Osteoblast (primary cell): ENCODE data around the gene TARS1. TPM values are rescaled to one million over a fixed set of nuclear protein-coding genes. Genes with fewer than 3 reads are reported as not detected.

Experiments used
- DNase-seq: peaks from one replicate; pipeline ENCODE4 v3.0.0; 2011; ENCODE audit warnings: low spot score, mixed read lengths; ENCODE audit not compliant: insufficient read length; ENCODE audit errors: missing footprints
- H2AFZ ChIP-seq: 2 replicates; pipeline ENCODE4 v1.6.0; 2011; ENCODE audit warnings: mild to moderate bottlenecking, low read length
- H3K27ac ChIP-seq: 2 replicates; pipeline ENCODE4 v1.5.1; 2011; ENCODE audit warnings: mild to moderate bottlenecking, low read depth, low read length, moderate library complexity
- H3K27me3 ChIP-seq: 2 replicates; pipeline ENCODE4 v1.6.0; 2012; ENCODE audit warnings: mild to moderate bottlenecking, control low read depth, inconsistent platforms, low read length, moderate library complexity; ENCODE audit not compliant: insufficient read depth
- H3K36me3 ChIP-seq: 2 replicates; pipeline ENCODE4 v1.5.1; 2011; ENCODE audit warnings: mild to moderate bottlenecking, low read length, control low read depth, moderate library complexity; ENCODE audit not compliant: insufficient read depth
- H3K4me1 ChIP-seq: 2 replicates; pipeline ENCODE4 v1.5.1; 2011; ENCODE audit warnings: mild to moderate bottlenecking, low read length, control low read depth, moderate library complexity; ENCODE audit not compliant: insufficient read depth
- H3K4me2 ChIP-seq: 2 replicates; pipeline ENCODE4 v1.6.0; 2011; ENCODE audit warnings: mild to moderate bottlenecking, low read length; ENCODE audit not compliant: insufficient read depth
- H3K4me3 ChIP-seq: fragments of 200-600 bp; sonication (generic); 3 replicates; pipeline ENCODE4 v1.5.1; 2012; ENCODE audit warnings: mild to moderate bottlenecking, low read length, inconsistent platforms; ENCODE audit not compliant: insufficient read depth
- H3K79me2 ChIP-seq: 2 replicates; pipeline ENCODE4 v1.6.0; 2012; ENCODE audit warnings: mild to moderate bottlenecking, low read length, control low read depth, inconsistent platforms; ENCODE audit not compliant: insufficient read depth
- H3K9me3 ChIP-seq: 2 replicates; pipeline ENCODE4 v1.5.1; 2011; ENCODE audit warnings: low read depth, low read length, control low read depth
- H4K20me1 ChIP-seq: 2 replicates; pipeline ENCODE4 v1.6.0; 2012; ENCODE audit warnings: mild to moderate bottlenecking, low read length, control low read depth; ENCODE audit not compliant: insufficient read depth
- CTCF ChIP-seq: IDR thresholded peaks from 2 replicates; pipeline ENCODE4 v1.5.1; 2011; ENCODE audit warnings: mild to moderate bottlenecking, low read depth, low read length, moderate library complexity; ENCODE audit errors: extremely low read depth
- total RNA-seq: library from RNA; depleted of rRNA; stranded (reverse); fragments of >200 nt; gene quantifications from 2 replicates; pipeline ENCODE4 v1.2.3, GENCODE V29; 2012

Gene TARS1
- total RNA-seq, 1 donor = 353 TPM

DNA sequence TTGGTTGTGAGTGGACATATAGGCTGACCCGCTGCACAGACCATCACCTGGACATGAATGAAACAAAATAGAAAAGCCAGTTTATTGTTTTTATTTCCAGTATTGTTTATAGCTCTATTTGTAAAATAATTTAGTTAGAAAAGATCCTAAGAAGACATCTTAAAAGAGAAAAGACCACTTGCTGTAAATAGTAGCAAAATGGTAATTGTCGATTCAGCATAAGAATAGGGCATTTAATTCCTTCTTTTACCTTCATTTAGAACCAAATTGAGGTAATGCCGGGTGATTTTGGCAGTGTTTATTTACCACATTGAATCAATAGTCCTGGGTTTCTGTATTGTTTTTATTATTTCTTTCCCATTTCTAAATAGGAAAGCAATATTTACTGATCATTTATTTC is 7.4 kb downstream of the TARS1 start:
- Histone ChIP-seq H3K36me3 (peaks cover 56% of the 10 kb centered on the region), H3K4me2 (no peak overlapping the region), H3K27me3 (no peaks in the 10 kb centered on the region), H2AFZ (no peak overlapping the region), H3K79me2 (peaks cover 86% of the 10 kb centered on the region), H3K4me1 (peaks cover 6% of the 10 kb centered on the region), H4K20me1 (peaks cover 22% of the 10 kb centered on the region), H3K9me3 (no peaks in the 10 kb centered on the region), H3K27ac (no peak overlapping the region), H3K4me3 (no peak overlapping the region)
- DNase-seq = no peak
- TF ChIP-seq CTCF = no peak

GRCh38 chr5:33457126-33457525 is 16.4 kb downstream of the TARS1 start:
- H3K27me3 ChIP-seq = no peaks in the 10 kb centered on the region
- H3K4me1 ChIP-seq = no peaks in the 10 kb centered on the region
- H3K4me2 ChIP-seq = no peak overlapping the region
- no peak overlapping the region for H2AFZ ChIP-seq
- peaks cover 98% of the 10 kb centered on the region for H3K36me3 ChIP-seq
- DNase-seq = no peak
- H4K20me1 ChIP-seq = no peaks in the 10 kb centered on the region
- TF ChIP-seq CTCF = no peak
- no peak overlapping the region for H3K4me3 ChIP-seq
- no peaks in the 10 kb centered on the region for H3K9me3 ChIP-seq
- H3K27ac ChIP-seq = no peak overlapping the region
- peaks cover 10% of the 10 kb centered on the region for H3K79me2 ChIP-seq

- DNase-seq = no peak
- Histone ChIP-seq H3K4me2 (no peak overlapping the region), H3K27me3 (no peaks in the 10 kb centered on the region), H2AFZ (no peak overlapping the region), H3K36me3 (peaks cover 98% of the 10 kb centered on the region), H3K27ac (no peak overlapping the region), H3K9me3 (no peaks in the 10 kb centered on the region), H3K79me2 (peaks cover 5% of the 10 kb centered on the region), H3K4me3 (no peak overlapping the region), H3K4me1 (no peaks in the 10 kb centered on the region), H4K20me1 (no peaks in the 10 kb centered on the region)
- TF ChIP-seq CTCF = no peak
Measured at GRCh38 chr5:33457817-33458216, 17.1 kb downstream of the TARS1 start.

- Histone ChIP-seq H3K4me3 (no peak overlapping the region), H3K79me2 (peaks cover 2% of the 10 kb centered on the region), H4K20me1 (no peaks in the 10 kb centered on the region), H3K27me3 (no peaks in the 10 kb centered on the region), H3K4me1 (no peaks in the 10 kb centered on the region), H2AFZ (no peak overlapping the region), H3K27ac (no peak overlapping the region), H3K9me3 (no peaks in the 10 kb centered on the region), H3K36me3 (peaks cover 97% of the 10 kb centered on the region), H3K4me2 (no peak overlapping the region)
- DNase-seq = no peak
- TF ChIP-seq CTCF = no peak
Measured at GRCh38 chr5:33460210-33460609, 19.4 kb downstream of the TARS1 start.
